Stimulated activated CD4-positive, alpha-beta T cell treated with anti-CD3 and anti-CD28 coated beads, Interleukin-12 subunit alpha, Interleukin-12 subunit beta, amount 100 ng/mL, for 24 hours (primary cell): Measurements from ENCODE around the gene KPNB1.

ENCODE experiments used
- DNase-seq, 2 experiments: peaks; one replicate each; pipeline ENCODE4 v3.0.0-alpha.2; 2020; ENCODE audit warnings: low read depth in 2 of 2

KPNB1 gene

GRCh38 chr17:47711366-47712099 lies 61.8 kb downstream of the KPNB1 start:
- no peak for DNase-seq

- no peak for DNase-seq
Observed at GRCh38 chr17:47712330-47713023, 62.8 kb downstream of the KPNB1 start.

- DNase-seq: no peak
Observed at GRCh38 chr17:47713980-47714700, 64.4 kb downstream of the KPNB1 start.

- no peak for DNase-seq
Observed at GRCh38 chr17:47714773-47715396, 65.2 kb downstream of the KPNB1 start.

GRCh38 chr17:47715669-47716325 lies 66.1 kb downstream of the KPNB1 start:
- DNase-seq: no peak

GRCh38 chr17:47716375-47716774 lies 66.7 kb downstream of the KPNB1 start:
- no peak for DNase-seq

- DNase-seq: no peak
Observed at GRCh38 chr17:47717261-47717697, 67.6 kb downstream of the KPNB1 start.

- no peak for DNase-seq
Observed at GRCh38 chr17:47717979-47718621, 68.4 kb downstream of the KPNB1 start.

GRCh38 chr17:47718634-47719405 lies 69.1 kb downstream of the KPNB1 start:
- DNase-seq: no peak

- peak; percentile 56 to 81 for DNase-seq
Observed at GRCh38 chr17:47719411-47720152, 69.9 kb downstream of the KPNB1 start.

- no peak for DNase-seq
Observed at GRCh38 chr17:47720196-47720595, 70.5 kb downstream of the KPNB1 start.

- peak; percentile 95 to 98 for DNase-seq
Observed at GRCh38 chr17:47720754-47721533, 71.2 kb downstream of the KPNB1 start.

GRCh38 chr17:47721725-47722124 lies 72.0 kb downstream of the KPNB1 start:
- no peak for DNase-seq

- DNase-seq: no peak
Observed at GRCh38 chr17:47724705-47725104, 75.0 kb downstream of the KPNB1 start.

- DNase-seq: no peak
Observed at GRCh38 chr17:47725446-47726111, 75.9 kb downstream of the KPNB1 start.

- DNase-seq: no peak
Observed at GRCh38 chr17:47726796-47727703, 77.3 kb downstream of the KPNB1 start.

- no peak for DNase-seq
Observed at GRCh38 chr17:47727704-47728036, 78.0 kb downstream of the KPNB1 start.
